K562 (cell line): ENCODE results near the gene SDR39U1. TPM values are rescaled to one million over a fixed set of nuclear protein-coding genes. Genes with fewer than 3 reads are reported as not detected.

Source experiments
- ARID3A ChIP-seq: IDR thresholded peaks from 2 replicates; pipeline ENCODE4 v1.6.1; 2012; ENCODE audit warnings: low read depth, low read length, improper control_type of control experiment, borderline replicate concordance
- FOXJ3 ChIP-seq: sonication (generic); formaldehyde crosslinking; IDR thresholded peaks from 2 replicates; pipeline ENCODE4 v1.4.0; 2020; ENCODE audit warnings: mild to moderate bottlenecking, missing genetic modification reagents
- GATAD2A ChIP-seq: fragments of 450-650 bp; IDR thresholded peaks from 2 replicates; pipeline ENCODE4 v1.6.1; 2017
- JUN ChIP-seq, 2 experiments: sonication (generic) in 1 of 2; formaldehyde crosslinking in 1 of 2; IDR thresholded peaks; 2 replicates each; pipeline versions ENCODE4 v1.6.1 to v1.8.0; 2012 to 2022; ENCODE audit warnings: borderline replicate concordance in 2 of 2, mild to moderate bottlenecking in 2 of 2, improper control_type of control experiment in 1 of 2, low read depth in 1 of 2, low read length in 1 of 2, missing genetic modification reagents in 1 of 2
- JUND ChIP-seq, 2 experiments: IDR thresholded peaks; 2 replicates in 1 of 2; 3 replicates in 1 of 2; pipeline ENCODE4 v1.6.1; 2011; ENCODE audit warnings: borderline replicate concordance in 2 of 2, low read depth in 2 of 2, low read length in 2 of 2, improper control_type of control experiment in 1 of 2, missing biosample characterization in 1 of 2, missing genetic modification characterization in 1 of 2, missing genetic modification reagents in 1 of 2
- KLF1 ChIP-seq: fragments of 450-650 bp; IDR thresholded peaks from 2 replicates; pipeline ENCODE4 v1.6.1; 2016; ENCODE audit warnings: missing genetic modification characterization, missing compliant biosample characterization
- NFE2 ChIP-seq: IDR thresholded peaks from 2 replicates; pipeline ENCODE4 v1.6.1; 2014; ENCODE audit warnings: antibody characterized with exemption, low read depth
- POLR2H ChIP-seq: IDR thresholded peaks from 2 replicates; pipeline ENCODE4 v1.6.1; 2016; ENCODE audit warnings: missing genetic modification characterization, low read depth, mild to moderate bottlenecking, control low read depth, missing compliant biosample characterization, moderate library complexity
- RBFOX2 ChIP-seq: fragments of 200-400 bp; formaldehyde crosslinking; IDR thresholded peaks from 2 replicates; pipeline ENCODE4 v1.6.1; 2017; ENCODE audit warnings: low read depth, mild to moderate bottlenecking, low read length, moderate library complexity
- XRCC4 ChIP-seq: IDR thresholded peaks from one replicate; pipeline ENCODE4 v1.6.1; 2011; ENCODE audit not compliant: insufficient read depth, insufficient read length; ENCODE audit errors: extremely low read depth
- ZBTB49 ChIP-seq: sonication (generic); formaldehyde crosslinking; IDR thresholded peaks from 2 replicates; pipeline ENCODE4 v1.8.0; 2022; ENCODE audit warnings: missing genetic modification reagents, mild to moderate bottlenecking, borderline replicate concordance
- ZNF280B ChIP-seq: fragments of 250-450 bp; sonication (Bioruptor Pico); IDR thresholded peaks from 2 replicates; pipeline ENCODE4 v1.5.1; 2021; ENCODE audit warnings: mild to moderate bottlenecking
- polyA plus RNA-seq, 8 experiments: library from polyadenylated mRNA; depleted of rRNA in 4 of 8; stranded (reverse) in 5 of 8; unstranded in 3 of 8; fragments of >200 nt; fragmentation: Nextera tagmentation in 2 of 8; fragmentation: Illumina TruSeq in 1 of 8; extraction: Ambion mirVana in 2 of 8; extraction: Trizol in 1 of 8; gene quantifications; 2 replicates each; pipeline versions ENCODE4 v1.2.1 to v1.2.3, GENCODE V29; 2011 to 2014; ENCODE audit warnings: inconsistent platforms in 1 of 8, missing spikeins in 1 of 8
- total RNA-seq, 7 experiments: library from RNA; depleted of rRNA in 6 of 7; stranded (reverse); fragments of >200 nt in 6 of 7; fragmentation: Illumina TruSeq in 2 of 7; extraction: Trizol in 2 of 7; gene quantifications; 2 replicates each; pipeline versions ENCODE4 v1.2.1 to v1.2.3, GENCODE V29; 2011 to 2021; ENCODE audit warnings: low replicate concordance in 1 of 7

SDR39U1 gene
- total and polyA plus RNA-seq, 9 of the 15 experiments (the other 6 are each of a cell fraction or from before 2014, with no cell fraction given) = 10.4 to 56.1 (median 19.8) TPM

- TF ChIP-seq ZBTB49 (CRISPR knock-in tag) = no peak
- TF ChIP-seq JUN (IDR thresholded peaks at IDR 0.05; ENCODE audit: borderline replicate concordance, low read depth, low read length) = peak; percentile 12; the same call in 1 of the 2 replicates
- no peak for TF ChIP-seq JUN (CRISPR knock-in tag; IDR thresholded peaks at IDR 0.05; ENCODE audit: borderline replicate concordance)
- TF ChIP-seq POLR2H (tag) = peak; percentile 80
- peak; percentile 43 for TF ChIP-seq JUND (IDR thresholded peaks at IDR 0.05; ENCODE audit: borderline replicate concordance, low read depth, low read length)
- TF ChIP-seq JUND (tag; IDR thresholded peaks at IDR 0.05; ENCODE audit: borderline replicate concordance, low read depth, low read length) = no peak
- TF ChIP-seq GATAD2A = no peak
- TF ChIP-seq NFE2 = no peak
- TF ChIP-seq ARID3A = no peak
- TF ChIP-seq FOXJ3 (CRISPR knock-in tag) = no peak
- no peak for TF ChIP-seq KLF1
- TF ChIP-seq XRCC4 = no peak
- TF ChIP-seq RBFOX2 = peak; percentile 86
- no peak for TF ChIP-seq ZNF280B (CRISPR knock-in tag)
Observed at GRCh38 chr14:24442240-24443052, at the start of gene SDR39U1 (continued).
